Transverse colon (tissue), 4 donors: Measurements from ENCODE around the gene TPST2. TPM values are rescaled to one million over a fixed set of nuclear protein-coding genes. Genes with fewer than 3 reads are reported as not detected.

Experiments
- DNase-seq: peaks from one replicate; pipeline ENCODE4 v3.0.0-alpha.2; 2019
- H3K27ac ChIP-seq, 4 donors: fragments of 200-600 bp; sonication (generic); 2 replicates each; pipeline ENCODE4 v1.5.1; 2016 to 2018; ENCODE audit warnings: inconsistent platforms in 4 of 4
- H3K27me3 ChIP-seq: fragments of 200-600 bp; sonication (generic); 2 replicates; pipeline ENCODE4 v1.5.1; 2017; ENCODE audit warnings: inconsistent platforms
- H3K36me3 ChIP-seq, 4 donors: fragments of 200-600 bp; sonication (generic); 2 replicates each; pipeline ENCODE4 v1.5.1; 2017 to 2019; ENCODE audit warnings: inconsistent platforms in 4 of 4
- H3K4me1 ChIP-seq, 4 donors: fragments of 200-600 bp; sonication (generic); 2 replicates each; pipeline ENCODE4 v1.5.1; 2017 to 2020; ENCODE audit warnings: inconsistent platforms in 4 of 4
- H3K4me3 ChIP-seq, 4 donors: fragments of 200-600 bp; sonication (generic); 1 replicate in 1 of 4; 2 replicates in 3 of 4; pipeline versions ENCODE4 v1.5.1 to v1.6.1; 2017 to 2019; ENCODE audit warnings: inconsistent platforms in 4 of 4
- H3K9me3 ChIP-seq, 2 donors: fragments of 200-600 bp; sonication (generic); 2 replicates each; pipeline ENCODE4 v1.5.1; 2017 to 2019; ENCODE audit warnings: inconsistent platforms in 2 of 2
- CTCF ChIP-seq, 5 experiments: fragments of 200-600 bp in 3 of 5; fragments of 450-650 bp in 2 of 5; sonication (generic) in 3 of 5; IDR thresholded peaks; 1 replicate in 2 of 5; 2 replicates in 3 of 5; pipeline ENCODE4 v1.5.1; 2016 to 2017; ENCODE audit warnings: antibody characterized with exemption in 5 of 5, inconsistent platforms in 3 of 5, mild to moderate bottlenecking in 2 of 5, moderate library complexity in 1 of 5
- EP300 ChIP-seq: sonication (generic); formaldehyde crosslinking; IDR thresholded peaks from one replicate; pipeline ENCODE4 v1.6.1; 2017; ENCODE audit warnings: antibody characterized with exemption, low read depth
- POLR2A ChIP-seq: fragments of 450-650 bp; IDR thresholded peaks from one replicate; pipeline ENCODE4 v1.6.1; 2016; ENCODE audit warnings: antibody characterized with exemption, mild to moderate bottlenecking, moderate library complexity
- POLR2AphosphoS5 ChIP-seq, 3 donors: sonication (generic); formaldehyde crosslinking; IDR thresholded peaks; one replicate each; pipeline ENCODE4 v1.6.1; 2016; ENCODE audit warnings: antibody characterized with exemption in 3 of 3
- WGBS, 2 donors: methylation state at CpG; one replicate each; pipeline ENCODE4 v1.1.5; 2018; ENCODE audit warnings: low coverage in 1 of 2; 5-methylcytosine and 5-hydroxymethylcytosine counted together
- in situ Hi-C, 4 donors: fragments of 200-750 bp; cut with MboI; loops; one replicate each; pipeline versions ENCODE4 v1.15.0 to v1.15.1; 2017; ENCODE audit warnings: low sequenced_read_pairs in 3 of 4, low pct_ligation_motif_present in 1 of 4, low pct_unique_long_range_greater_than_20kb in 1 of 4
- intact Hi-C: fragments of 100-400 bp; cut with DNase I; formaldehyde crosslinking; loops from one replicate; pipeline ENCODE4 v1.15.1; 2023; ENCODE audit warnings: low total_unique reads
- total RNA-seq, 4 donors: library from RNA; depleted of rRNA; stranded (reverse); fragments of >200 nt; gene quantifications; one replicate each; pipeline ENCODE4 v1.1.0, GENCODE V29; 2016

Gene TPST2
- total RNA-seq, 4 donors from 2014 or later, result 14.3 to 35.6 (median 26.8) TPM

DNA sequence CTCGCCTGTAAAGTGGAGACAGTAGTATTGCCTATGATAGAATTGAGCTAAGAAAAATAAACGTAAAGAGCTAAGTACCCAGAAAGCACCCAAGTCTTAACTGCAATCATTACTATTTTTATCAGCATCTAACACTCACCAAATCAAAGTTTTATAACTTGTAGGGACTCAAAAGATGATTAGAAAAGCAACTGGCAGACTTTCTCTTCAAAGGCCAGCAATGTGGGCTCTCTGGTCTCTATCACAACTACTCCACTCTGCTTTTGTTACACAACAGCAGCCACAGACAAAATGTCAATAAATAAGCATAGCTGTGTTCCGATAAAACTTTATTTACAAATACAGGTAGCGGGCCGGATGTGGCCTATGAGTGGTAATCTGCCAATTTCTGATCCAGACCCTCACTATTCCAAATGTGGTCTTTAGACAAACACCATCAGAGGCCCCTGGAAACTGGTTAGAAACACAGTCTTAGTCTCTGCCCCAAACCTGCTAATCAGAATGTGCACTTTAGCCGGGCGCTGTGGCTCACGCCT lies 8.2 kb downstream of the TPST2 start:
- Histone ChIP-seq H3K4me3 (no peak overlapping the region), H3K27ac (no peak overlapping the region), H3K27me3 (no peaks in the 10 kb centered on the region), H3K36me3 (no peaks in the 10 kb centered on the region), H3K9me3 (no peaks in the 10 kb centered on the region), H3K4me1 (peaks cover 0 to 22% (median under 1%) of the 10 kb centered on the region in 4 donors)
- TF ChIP-seq POLR2A (no peak), CTCF (IDR thresholded peaks at IDR 0.05) (no peak), POLR2AphosphoS5 (IDR thresholded peaks at IDR 0.05) (no peak), EP300 (no peak)
- no peak for DNase-seq
- in situ Hi-C loops, result no loop called here
- intact Hi-C loops, result no loop called here
- 93 to 98% methylated on average over 3 to 8 of the region's 8 CpGs for WGBS, 2 donors

- intact Hi-C loops, result no loop called here
- no peaks in the 10 kb centered on the region for H3K9me3 ChIP-seq
- 0% methylated on average over 1 of the region's 1 CpG; no CpG with 5 or more reads in 1 of the 2 donors for WGBS, 2 donors
Measured at GRCh38 chr22:26581026-26581425, 8.9 kb downstream of the TPST2 start.

GRCh38 chr22:26580240-26580962 lies 9.5 kb downstream of the TPST2 start:
- intact Hi-C loops (no loop called here), in situ Hi-C loops (no loop called here)
- TF ChIP-seq POLR2A (no peak), EP300 (no peak), POLR2AphosphoS5 (IDR thresholded peaks at IDR 0.05) (no peak), CTCF (IDR thresholded peaks at IDR 0.05) (no peak)
- Histone ChIP-seq H3K9me3 (no peaks in the 10 kb centered on the region), H3K4me3 (no peak overlapping the region), H3K36me3 (no peaks in the 10 kb centered on the region), H3K27me3 (no peaks in the 10 kb centered on the region), H3K27ac (peak overlapping the region in 1 of 4 donors; percentile 30), H3K4me1 (peaks cover 0 to 14% (median 0%) of the 10 kb centered on the region in 4 donors)
- no peak for DNase-seq
- whole genome bisulfite sequencing, 2 donors, result 81 to 84% methylated on average over 9 to 13 of the region's 13 CpGs

More at GRCh38 chr22:26581026-26581425, 8.9 kb downstream of the TPST2 start:
- no peak overlapping the region for H3K4me3 ChIP-seq
- no peak overlapping the region for H3K27ac ChIP-seq
- no peak for DNase-seq
- TF ChIP-seq EP300, result no peak
- no peak for TF ChIP-seq POLR2AphosphoS5 (IDR thresholded peaks at IDR 0.05)
- TF ChIP-seq CTCF (IDR thresholded peaks at IDR 0.05), result no peak
- no peak for TF ChIP-seq POLR2A
- in situ Hi-C loops, result no loop called here
- H3K36me3 ChIP-seq, result no peaks in the 10 kb centered on the region
- H3K4me1 ChIP-seq, result peaks cover 0 to 15% (median 0%) of the 10 kb centered on the region in 4 donors
- no peaks in the 10 kb centered on the region for H3K27me3 ChIP-seq

DNA sequence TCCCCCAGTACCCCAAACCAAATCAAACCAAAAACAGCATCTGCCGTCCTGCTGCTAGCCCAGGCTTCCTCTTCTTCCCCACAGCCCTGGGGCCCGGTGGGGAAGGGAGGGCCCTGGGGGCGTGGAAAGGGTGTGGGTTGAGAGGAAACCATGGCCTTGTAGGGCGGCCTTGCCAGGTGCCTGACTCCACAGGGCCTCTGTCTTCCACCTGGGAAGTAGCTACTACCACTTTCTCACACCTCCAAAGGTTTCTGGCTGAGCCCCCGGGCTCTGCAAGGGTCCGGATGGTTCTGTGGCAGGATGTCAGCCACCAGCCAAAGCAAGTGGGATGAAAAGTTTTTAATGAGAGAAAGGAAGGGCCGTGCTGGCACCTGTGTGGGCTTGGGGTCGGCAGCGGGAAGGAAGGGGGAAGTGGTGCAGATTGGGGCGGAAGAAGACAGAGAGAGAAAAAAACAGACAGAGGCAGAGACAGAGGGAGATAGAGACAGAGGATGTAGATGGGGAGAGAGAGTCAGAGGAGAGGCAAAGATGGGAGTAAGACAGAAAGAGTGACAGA lies 10.5 kb downstream of the TPST2 start:
- 48 to 69% methylated on average over 4 to 10 of the region's 10 CpGs for WGBS, 2 donors
- TF ChIP-seq CTCF (IDR thresholded peaks at IDR 0.05) (no peak), EP300 (no peak), POLR2AphosphoS5 (IDR thresholded peaks at IDR 0.05) (no peak), POLR2A (no peak)
- Histone ChIP-seq H3K27ac (peak overlapping the region in 1 of 4 donors; percentile 30), H3K4me3 (no peak overlapping the region), H3K4me1 (peaks cover 0 to 9% (median 0%) of the 10 kb centered on the region in 4 donors), H3K9me3 (no peaks in the 10 kb centered on the region), H3K36me3 (no peaks in the 10 kb centered on the region), H3K27me3 (no peaks in the 10 kb centered on the region)
- DNase-seq, result peak; percentile 62
- in situ Hi-C loops, result no loop called here
- intact Hi-C loops, result no loop called here
